T-cell (primary cell): ENCODE data around the gene SAMD7. TPM values are rescaled to one million over a fixed set of nuclear protein-coding genes. Genes with fewer than 3 reads are reported as not detected.

ENCODE experiments used
- ATAC-seq, 4 experiments: fragments of 200-7000 bp in 3 of 4; fragments of 150-1000 bp in 1 of 4; cut with Tn5 transposase; replicated peaks in 1 of 4; 1 replicate in 3 of 4; 2 replicates in 1 of 4; pipeline ENCODE4 v1.10.0; 2021; ENCODE audit warnings: moderate library complexity in 3 of 4, mild to moderate bottlenecking in 2 of 4, moderate number of reproducible peaks in 1 of 4
- CTCF ChIA-PET, 2 donors: fragments of 300-600 bp; sonication (Branson Sonifier 250); formaldehyde crosslinking; loops; one replicate each; lab custom pipeline; 2022; ENCODE audit warnings: antibody characterized with exemption in 2 of 2; lab: Charles Lee
- POLR2A ChIA-PET, 2 donors: fragments of 300-600 bp; sonication (Branson Sonifier 250); formaldehyde crosslinking; loops; one replicate each; lab custom pipeline; 2022; ENCODE audit warnings: antibody characterized with exemption in 2 of 2; lab: Charles Lee
- DNase-seq, 35 experiments: peaks; one replicate each; pipeline versions ENCODE4 v3.0.0 to v3.0.0-alpha.2; 2013 to 2023
- H3K27ac ChIP-seq: one replicate; pipeline ENCODE4 v1.5.1; 2013; ENCODE audit warnings: low read length
- H3K27me3 ChIP-seq, 2 experiments: replicated peaks in 1 of 2; 1 replicate in 1 of 2; 2 replicates in 1 of 2; pipeline versions ENCODE4 v1.6.1 to v1.7.0; 2013; ENCODE audit warnings: low read length in 1 of 2, mixed read lengths in 1 of 2; ENCODE audit not compliant: control insufficient read depth in 2 of 2, insufficient read depth in 2 of 2; ENCODE audit errors: extremely low read depth in 1 of 2
- H3K36me3 ChIP-seq, 2 donors: 1 replicate in 1 of 2; 2 replicates in 1 of 2; pipeline versions ENCODE4 v1.6.1 to v1.7.0; 2013; ENCODE audit warnings: low read length in 1 of 2; ENCODE audit not compliant: control insufficient read depth in 2 of 2, insufficient read depth in 1 of 2; ENCODE audit errors: extremely low read depth in 1 of 2
- H3K4me1 ChIP-seq, 2 experiments: 1 replicate in 1 of 2; 2 replicates in 1 of 2; pipeline versions ENCODE4 v1.6.1 to v1.7.0; 2013; ENCODE audit warnings: low read length in 2 of 2, mixed read lengths in 1 of 2; ENCODE audit not compliant: insufficient read depth in 2 of 2, control insufficient read depth in 1 of 2; ENCODE audit errors: extremely low read depth in 1 of 2
- H3K4me3 ChIP-seq, 2 donors: 1 replicate in 1 of 2; 2 replicates in 1 of 2; pipeline versions ENCODE4 v1.5.1 to v1.7.0; 2013; ENCODE audit warnings: mild to moderate bottlenecking in 2 of 2, low read length in 1 of 2, moderate library complexity in 1 of 2; ENCODE audit not compliant: control insufficient read depth in 1 of 2; ENCODE audit errors: extremely low read depth in 1 of 2
- H3K9me3 ChIP-seq: 2 replicates; pipeline ENCODE4 v1.7.0; 2013
- H3K27ac Mint-ChIP-seq, 2 donors: one replicate each; pipeline ENCODE4 v1.8.0; 2020 to 2021; ENCODE audit warnings: mild to moderate bottlenecking in 2 of 2, mixed read lengths in 2 of 2
- H3K27me3 Mint-ChIP-seq, 2 donors: one replicate each; pipeline ENCODE4 v1.8.0; 2021 to 2022; ENCODE audit warnings: mixed read lengths in 2 of 2
- H3K36me3 Mint-ChIP-seq: one replicate; pipeline ENCODE4 v1.8.0; 2021; ENCODE audit warnings: mixed read lengths
- H3K4me1 Mint-ChIP-seq, 3 donors: one replicate each; pipeline ENCODE4 v1.8.0; 2020 to 2022; ENCODE audit warnings: mixed read lengths in 3 of 3, mild to moderate bottlenecking in 1 of 3
- H3K4me3 Mint-ChIP-seq, 3 donors: one replicate each; pipeline ENCODE4 v1.8.0; 2020 to 2022; ENCODE audit warnings: mild to moderate bottlenecking in 3 of 3, mixed read lengths in 3 of 3, moderate library complexity in 3 of 3
- H3K9me3 Mint-ChIP-seq, 3 donors: one replicate each; pipeline ENCODE4 v1.8.0; 2020 to 2022; ENCODE audit warnings: mixed read lengths in 3 of 3
- WGBS: methylation state at CpG from one replicate; pipeline ENCODE4 v1.1.5; 2013; ENCODE audit warnings: missing lambda C conversion rate; ENCODE audit not compliant: insufficient coverage; 5-methylcytosine and 5-hydroxymethylcytosine counted together
- total RNA-seq, 35 experiments: library from RNA in 6 of 35; stranded (reverse) in 6 of 35; fragments of 120-200 nt in 1 of 35; gene quantifications; one replicate each; pipeline versions ENCODE4 v1.2.1 to v1.2.4 and lab custom pipeline; 2013 to 2026

SAMD7 gene
- total RNA-seq, 5 donors from 2014 or later (not counting 1 experiment from before 2014, with no cell fraction given) = not detected

GRCh38 chr3:169966951-169967915, 55.9 kb downstream of the SAMD7 start:
- peaks cover 67 to 82% (median 77%) of the 10 kb centered on the region in 3 donors for H3K4me1 Mint-ChIP-seq
- peak overlapping the region; percentile 83 to 98 for H3K4me3 ChIP-seq
- ATAC-seq (peak; percentile 76 to 79 (median 78)), DNase-seq (peak in 29 of 35 experiments; percentile 7 to 54 (median 24))
- H3K4me1 ChIP-seq = peaks cover 22 to 24% of the 10 kb centered on the region in 2 experiments
- CTCF ChIA-PET = interaction anchor here (0.5 to 2.0 kb wide), 14 partner anchors 10 to 198 kb away, joined by 3 to 13 read pairs (median 4); partner anchors contain the start of genes ACTRT3 (in 1 of the 2) and MYNN (in 1 of the 2)
- POLR2A ChIA-PET = interaction anchor here (0.5 to 3.0 kb wide), 8 partner anchors 10 to 302 kb away, joined by 3 to 17 read pairs (median 4); partner anchors contain the start of gene MYNN (in 1 of the 2)
- no peaks in the 10 kb centered on the region for H3K9me3 Mint-ChIP-seq
- H3K27ac ChIP-seq = peak overlapping the region; percentile 96
- H3K27me3 Mint-ChIP-seq = no peaks in the 10 kb centered on the region
- H3K27ac Mint-ChIP-seq = peak overlapping the region; percentile 97 to 98
- no peaks in the 10 kb centered on the region for H3K9me3 ChIP-seq
- 9% methylated on average over 14 of the region's 44 CpGs for WGBS
- H3K36me3 ChIP-seq = peaks cover 0 to 8% of the 10 kb centered on the region in 2 donors
- peaks cover 3% of the 10 kb centered on the region for H3K36me3 Mint-ChIP-seq
- H3K4me3 Mint-ChIP-seq = peak overlapping the region; percentile 93 to 98 (median 95)
- H3K27me3 ChIP-seq = no peaks in the 10 kb centered on the region

GRCh38 chr3:169968224-169968885, 57.0 kb downstream of the SAMD7 start:
- peak overlapping the region; percentile 93 to 98 (median 95) for H3K4me3 Mint-ChIP-seq
- WGBS = no CpG with 5 or more reads among the region's 2 CpGs
- H3K36me3 Mint-ChIP-seq = peaks cover 6% of the 10 kb centered on the region
- CTCF ChIA-PET = interaction anchor here in 1 of 2 donors (0.5 to 1.3 kb wide), 5 partner anchors 14 to 159 kb away, joined by 3 to 13 read pairs (median 4); no protein-coding TSS in a partner anchor
- POLR2A ChIA-PET = interaction anchor here (0.6 to 3.0 kb wide), 5 partner anchors 9 to 303 kb away, joined by 3 to 17 read pairs (median 4); partner anchors contain the start of gene MYNN (in 1 of the 2)
- no peak overlapping the region for H3K4me3 ChIP-seq
- no peak for DNase-seq
- no peaks in the 10 kb centered on the region for H3K9me3 Mint-ChIP-seq
- no peak for ATAC-seq
- no peaks in the 10 kb centered on the region for H3K27me3 ChIP-seq
- peak overlapping the region; percentile 96 for H3K27ac ChIP-seq
- no peaks in the 10 kb centered on the region for H3K9me3 ChIP-seq
- peak overlapping the region; percentile 97 to 98 for H3K27ac Mint-ChIP-seq
- no peaks in the 10 kb centered on the region for H3K27me3 Mint-ChIP-seq
- peaks cover 67 to 90% (median 76%) of the 10 kb centered on the region in 3 donors for H3K4me1 Mint-ChIP-seq
- peaks cover 0 to 9% of the 10 kb centered on the region in 2 donors for H3K36me3 ChIP-seq
- peaks cover 24 to 26% of the 10 kb centered on the region in 2 experiments for H3K4me1 ChIP-seq

GRCh38 chr3:169969174-169970095, 58.1 kb downstream of the SAMD7 start:
- peak overlapping the region; percentile 93 to 98 (median 95) for H3K4me3 Mint-ChIP-seq
- Histone ChIP-seq H3K27me3 (no peaks in the 10 kb centered on the region), H3K36me3 (peaks cover 0 to 15% of the 10 kb centered on the region in 2 donors), H3K27ac (peak overlapping the region; percentile 14), H3K4me1 (peaks cover 24 to 30% of the 10 kb centered on the region in 2 experiments), H3K9me3 (no peaks in the 10 kb centered on the region), H3K4me3 (no peak overlapping the region)
- ATAC-seq (no peak), DNase-seq (no peak)
- no peaks in the 10 kb centered on the region for H3K27me3 Mint-ChIP-seq
- H3K36me3 Mint-ChIP-seq = peaks cover 12% of the 10 kb centered on the region
- WGBS = no CpG with 5 or more reads among the region's 5 CpGs
- H3K9me3 Mint-ChIP-seq = no peaks in the 10 kb centered on the region
- H3K27ac Mint-ChIP-seq = peak overlapping the region in 1 of 2 donors; percentile 98
- peaks cover 76 to 94% (median 80%) of the 10 kb centered on the region in 3 donors for H3K4me1 Mint-ChIP-seq
- ChIA-PET POLR2A (interaction anchor here in 1 of 2 donors (0.8 kb wide), 1 partner anchor 367 kb away, joined by 4 read pairs; no protein-coding TSS in a partner anchor), CTCF (interaction anchor here in 1 of 2 donors (0.7 kb wide), 1 partner anchor 85 kb away, joined by 3 read pairs; no protein-coding TSS in a partner anchor)

- no peak overlapping the region for H3K4me3 Mint-ChIP-seq
- no peak for DNase-seq
- H3K36me3 Mint-ChIP-seq = peaks cover 16% of the 10 kb centered on the region
- peaks cover 19 to 26% of the 10 kb centered on the region in 2 experiments for H3K4me1 ChIP-seq
- no peaks in the 10 kb centered on the region for H3K9me3 Mint-ChIP-seq
- no peak overlapping the region for H3K27ac ChIP-seq
- H3K36me3 ChIP-seq = peaks cover 0 to 24% of the 10 kb centered on the region in 2 donors
- no peaks in the 10 kb centered on the region for H3K27me3 Mint-ChIP-seq
- peak overlapping the region in 1 of 2 donors; percentile 18 for H3K27ac Mint-ChIP-seq
- no peaks in the 10 kb centered on the region for H3K9me3 ChIP-seq
- CTCF ChIA-PET = interaction anchor here in 1 of 2 donors (0.7 kb wide), 1 partner anchor 65 kb away, joined by 3 read pairs; no protein-coding TSS in a partner anchor
- no peak for ATAC-seq
- peaks cover 69 to 84% (median 75%) of the 10 kb centered on the region in 3 donors for H3K4me1 Mint-ChIP-seq
- no peaks in the 10 kb centered on the region for H3K27me3 ChIP-seq
- POLR2A ChIA-PET = interaction anchor here (0.6 kb wide), 2 partner anchors 21 to 441 kb away, joined by 4 to 9 read pairs; no protein-coding TSS in a partner anchor
- no peak overlapping the region for H3K4me3 ChIP-seq
- no CpG with 5 or more reads among the region's 1 CpG for WGBS
Measured at GRCh38 chr3:169970847-169971246, 59.5 kb downstream of the SAMD7 start.

GRCh38 chr3:169971522-169971921, 60.1 kb downstream of the SAMD7 start:
- peaks cover 0 to 30% of the 10 kb centered on the region in 2 donors for H3K36me3 ChIP-seq
- no peak overlapping the region for H3K4me3 ChIP-seq
- CTCF ChIA-PET = no interaction called here

More at GRCh38 chr3:169971522-169971921, 60.1 kb downstream of the SAMD7 start:
- Histone ChIP-seq H3K4me1 (peaks cover 15 to 24% of the 10 kb centered on the region in 2 experiments), H3K9me3 (no peaks in the 10 kb centered on the region), H3K27me3 (no peaks in the 10 kb centered on the region), H3K27ac (no peak overlapping the region)
- Mint-ChIP-seq H3K27me3 (no peaks in the 10 kb centered on the region), H3K36me3 (peaks cover 21% of the 10 kb centered on the region), H3K4me3 (no peak overlapping the region), H3K9me3 (no peaks in the 10 kb centered on the region), H3K4me1 (peaks cover 68 to 78% (median 72%) of the 10 kb centered on the region in 3 donors), H3K27ac (no peak overlapping the region)
- POLR2A ChIA-PET = interaction anchor here in 1 of 2 donors (0.6 kb wide), 1 partner anchor 20 kb away, joined by 4 read pairs; no protein-coding TSS in a partner anchor
- ATAC-seq (no peak), DNase-seq (no peak)
- WGBS = no CpG with 5 or more reads among the region's 2 CpGs
